Body of pancreas (tissue), 4 donors: Measurements from ENCODE around the gene PAOX. TPM values are rescaled to one million over a fixed set of nuclear protein-coding genes. Genes with fewer than 3 reads are reported as not detected.

Experiments used
- ATAC-seq: fragments of 150-250 bp; one replicate; pipeline ENCODE4 v1.9.1; 2016
- DNase-seq, 4 donors: peaks; one replicate each; pipeline ENCODE4 v3.0.0-alpha.2; 2019
- H3K27ac ChIP-seq, 4 donors: fragments of 200-600 bp; sonication (generic); 1 replicate in 3 of 4; 2 replicates in 1 of 4; pipeline versions ENCODE4 v1.5.1 to v1.6.1; 2016 to 2019; ENCODE audit warnings: mild to moderate bottlenecking in 1 of 4, mixed read lengths in 1 of 4, moderate library complexity in 1 of 4
- H3K27me3 ChIP-seq, 2 donors: fragments of 200-600 bp; sonication (generic); one replicate each; pipeline ENCODE4 v1.6.0; 2016; ENCODE audit warnings: mild to moderate bottlenecking in 1 of 2
- H3K36me3 ChIP-seq, 2 donors: fragments of 200-600 bp; sonication (generic); replicated peaks in 1 of 2; 2 replicates each; pipeline ENCODE4 v1.5.1; 2016; ENCODE audit warnings: low read depth in 2 of 2; ENCODE audit not compliant: insufficient read depth in 1 of 2
- H3K4me1 ChIP-seq: fragments of 200-600 bp; sonication (generic); one replicate; pipeline ENCODE4 v1.6.0; 2016
- H3K4me3 ChIP-seq, 2 donors: fragments of 200-600 bp; sonication (generic); 1 replicate in 1 of 2; 2 replicates in 1 of 2; pipeline ENCODE4 v1.5.1; 2016 to 2019
- H3K9me3 ChIP-seq, 3 donors: fragments of 200-600 bp; sonication (generic); 1 replicate in 2 of 3; 2 replicates in 1 of 3; pipeline ENCODE4 v1.5.1; 2016
- POLR2A ChIP-seq, 3 donors: fragments of 450-650 bp; IDR thresholded peaks; one replicate each; pipeline ENCODE4 v1.6.1; 2016; ENCODE audit warnings: antibody characterized with exemption in 3 of 3, mild to moderate bottlenecking in 2 of 3
- WGBS, 2 donors: methylation state at CpG; one replicate each; pipeline ENCODE4 v1.1.5; 2017; 5-methylcytosine and 5-hydroxymethylcytosine counted together
- intact Hi-C: fragments of 100-400 bp; cut with DNase I; formaldehyde crosslinking; loops from one replicate; pipeline ENCODE4 v1.15.1; 2023
- total RNA-seq, 2 donors: library from RNA; depleted of rRNA; stranded (reverse); fragments of >200 nt; gene quantifications; one replicate each; pipeline ENCODE4 v1.1.0, GENCODE V29; 2016
- TF ChIP-seq, protein P1 (sequence below), 7 experiments: fragments of 450-650 bp in 4 of 7; fragments of 200-600 bp in 3 of 7; sonication (generic) in 3 of 7; IDR thresholded peaks; one replicate each; pipeline ENCODE4 v1.5.1; 2016 to 2019; ENCODE audit warnings: antibody characterized with exemption in 7 of 7

PAOX gene
- 1 to 10 TPM; 8.3 to 9.6 TPM for total RNA-seq

DNA sequence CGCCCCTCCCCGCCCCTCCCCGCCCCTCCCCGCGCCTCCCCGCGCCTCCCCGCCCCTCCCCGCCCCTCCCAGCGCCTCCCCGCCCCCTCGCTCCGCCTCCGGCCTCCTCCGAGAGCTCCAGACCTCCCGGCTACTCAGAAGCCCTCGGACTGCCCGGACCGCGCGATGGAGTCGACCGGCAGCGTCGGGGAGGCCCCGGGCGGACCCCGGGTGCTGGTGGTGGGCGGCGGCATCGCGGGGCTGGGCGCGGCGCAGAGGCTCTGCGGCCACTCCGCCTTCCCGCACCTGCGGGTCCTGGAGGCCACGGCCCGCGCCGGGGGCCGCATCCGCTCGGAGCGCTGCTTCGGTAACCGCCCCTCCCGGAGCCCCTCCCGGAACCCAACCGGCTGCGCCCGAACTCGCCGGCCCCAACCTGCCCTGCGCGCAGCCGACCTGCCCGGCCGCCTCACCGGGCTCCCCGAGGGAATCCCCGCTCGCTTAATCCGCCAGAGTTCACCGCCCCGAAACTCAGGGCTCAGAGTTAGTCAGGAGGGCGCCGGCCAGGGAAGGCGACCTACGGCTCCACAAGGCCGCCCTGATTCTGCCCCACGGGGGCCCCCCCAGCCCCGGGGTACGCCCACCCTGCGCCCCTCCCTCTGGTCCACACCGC lies at the start of gene PAOX:
Gene PAOX (plus strand): TSS at position 111 of the 649 bp plus-strand sequence. CDS start 55 bp downstream, at position 166.
- intact Hi-C loops: no loop called here
- TF ChIP-seq, protein P1, sequence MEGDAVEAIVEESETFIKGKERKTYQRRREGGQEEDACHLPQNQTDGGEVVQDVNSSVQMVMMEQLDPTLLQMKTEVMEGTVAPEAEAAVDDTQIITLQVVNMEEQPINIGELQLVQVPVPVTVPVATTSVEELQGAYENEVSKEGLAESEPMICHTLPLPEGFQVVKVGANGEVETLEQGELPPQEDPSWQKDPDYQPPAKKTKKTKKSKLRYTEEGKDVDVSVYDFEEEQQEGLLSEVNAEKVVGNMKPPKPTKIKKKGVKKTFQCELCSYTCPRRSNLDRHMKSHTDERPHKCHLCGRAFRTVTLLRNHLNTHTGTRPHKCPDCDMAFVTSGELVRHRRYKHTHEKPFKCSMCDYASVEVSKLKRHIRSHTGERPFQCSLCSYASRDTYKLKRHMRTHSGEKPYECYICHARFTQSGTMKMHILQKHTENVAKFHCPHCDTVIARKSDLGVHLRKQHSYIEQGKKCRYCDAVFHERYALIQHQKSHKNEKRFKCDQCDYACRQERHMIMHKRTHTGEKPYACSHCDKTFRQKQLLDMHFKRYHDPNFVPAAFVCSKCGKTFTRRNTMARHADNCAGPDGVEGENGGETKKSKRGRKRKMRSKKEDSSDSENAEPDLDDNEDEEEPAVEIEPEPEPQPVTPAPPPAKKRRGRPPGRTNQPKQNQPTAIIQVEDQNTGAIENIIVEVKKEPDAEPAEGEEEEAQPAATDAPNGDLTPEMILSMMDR (IDR thresholded peaks at IDR 0.05): no peak
- TF ChIP-seq POLR2A (IDR thresholded peaks at IDR 0.05): peak in 1 of 3 donors; percentile 34
- H3K4me1 ChIP-seq: peaks cover 21% of the 10 kb centered on the region
- no peaks in the 10 kb centered on the region for H3K27me3 ChIP-seq
- ATAC-seq: peak; percentile 67
- H3K9me3 ChIP-seq: no peaks in the 10 kb centered on the region
- H3K27ac ChIP-seq: peak within 1 kb of the TSS; percentile 71 to 82 (median 76)
- WGBS, 2 donors: 0 to 2% methylated on average over 1 to 40 of the region's 78 CpGs
- H3K4me3 ChIP-seq: peak within 1 kb of the TSS; percentile 60 to 70
- DNase-seq: peak; percentile 72 to 81 (median 72)
- H3K36me3 ChIP-seq: no peaks in the 10 kb centered on the region

DNA sequence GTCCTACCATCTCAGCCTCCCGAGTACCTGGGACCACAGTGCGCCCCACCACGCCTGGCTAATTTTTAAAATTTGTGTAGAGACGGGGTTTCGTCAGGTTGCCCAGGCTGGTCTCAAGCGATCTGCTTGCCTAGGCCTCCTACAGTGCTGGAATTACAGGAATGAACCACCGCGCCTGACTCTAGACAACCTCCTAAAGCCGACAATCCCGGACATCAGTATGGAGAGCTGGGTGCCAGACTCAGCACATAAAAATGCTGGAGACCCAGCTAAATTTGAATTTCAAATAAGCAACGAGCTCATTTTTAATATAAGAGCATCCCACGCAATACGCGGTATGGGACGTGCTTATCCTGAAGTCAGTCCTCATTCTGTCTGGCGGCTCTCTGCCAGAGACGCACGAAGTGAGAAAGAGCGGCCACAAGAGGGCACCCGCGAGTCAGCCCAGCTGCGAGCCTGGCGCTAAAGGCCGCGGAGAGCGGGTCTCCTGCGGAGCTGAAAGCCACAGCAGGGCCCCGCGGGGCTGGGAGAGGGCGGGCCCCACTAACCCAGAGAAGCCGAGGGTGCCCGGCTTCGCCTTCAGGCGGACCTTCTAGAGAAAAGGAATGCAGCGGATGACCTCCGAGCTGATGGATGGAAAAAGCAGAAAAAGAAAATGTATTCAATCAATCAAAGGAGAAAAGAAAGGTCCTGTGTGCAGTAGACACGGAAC lies 49.4 kb upstream of the PAOX start:
- ATAC-seq (peak; percentile 90), DNase-seq (peak; percentile 86 to 92 (median 88))
- Histone ChIP-seq H3K9me3 (no peaks in the 10 kb centered on the region), H3K36me3 (no peaks in the 10 kb centered on the region), H3K4me3 (no peak overlapping the region), H3K4me1 (peaks cover 29% of the 10 kb centered on the region), H3K27me3 (peaks cover 0 to 34% of the 10 kb centered on the region in 2 donors), H3K27ac (no peak overlapping the region)
- intact Hi-C loops: no loop called here
- TF ChIP-seq, protein P1 (IDR thresholded peaks at IDR 0.05): peak; percentile 78 to 93 (median 91)
- TF ChIP-seq POLR2A (IDR thresholded peaks at IDR 0.05): no peak
- 8 to 9% methylated on average over 26 to 37 of the region's 37 CpGs for WGBS, 2 donors

GRCh38 chr10:133332936-133333699 lies 45.9 kb upstream of the PAOX start:
- peaks cover 0 to 36% of the 10 kb centered on the region in 2 donors for H3K27me3 ChIP-seq
- 64 to 72% methylated on average over 26 to 30 of the region's 30 CpGs for WGBS, 2 donors
- DNase-seq: no peak
- H3K36me3 ChIP-seq: no peaks in the 10 kb centered on the region
- no peak overlapping the region for H3K27ac ChIP-seq
- no peaks in the 10 kb centered on the region for H3K9me3 ChIP-seq
- peaks cover 32% of the 10 kb centered on the region for H3K4me1 ChIP-seq
- TF ChIP-seq, protein P1 (IDR thresholded peaks at IDR 0.05): no peak
- TF ChIP-seq POLR2A (IDR thresholded peaks at IDR 0.05): no peak
- ATAC-seq: no peak
- no peak overlapping the region for H3K4me3 ChIP-seq
- intact Hi-C loops: no loop called here

DNA sequence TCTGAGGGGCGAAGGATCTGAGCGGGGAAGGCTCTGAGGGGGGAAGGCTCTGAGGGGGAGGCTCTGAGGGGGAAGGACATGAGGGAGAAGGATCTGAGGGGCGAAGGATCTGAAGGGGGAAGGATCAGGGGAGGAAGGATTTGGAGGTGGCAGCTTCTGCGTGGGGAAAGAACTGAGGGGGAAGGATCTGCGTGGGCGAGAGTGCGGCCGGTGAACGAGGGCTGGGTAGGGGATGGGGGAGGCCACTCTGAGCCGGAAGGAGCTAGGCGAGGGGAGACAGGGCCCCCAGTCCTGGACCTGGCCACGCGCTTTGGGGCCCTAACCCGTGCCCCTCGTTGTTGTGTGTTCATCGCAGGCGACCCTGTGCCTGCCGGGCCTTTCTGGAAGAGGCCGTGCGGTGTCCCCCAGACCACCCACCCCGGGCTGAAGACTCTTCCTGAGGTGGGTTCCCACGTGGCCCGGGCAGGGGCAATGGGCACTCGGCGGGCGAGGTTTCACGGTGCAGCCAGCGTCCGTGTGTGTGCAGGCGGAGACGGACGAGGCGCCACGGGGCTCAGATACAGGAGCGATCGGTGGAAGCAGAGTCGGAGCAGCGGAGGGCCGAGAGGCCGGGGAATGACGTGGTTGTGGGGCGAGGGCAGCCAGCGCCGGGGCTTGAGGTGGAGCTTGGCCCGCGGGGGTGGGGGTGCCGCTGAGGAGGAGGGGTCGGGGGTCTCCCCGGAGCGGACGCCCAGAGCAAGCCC lies 44.4 kb upstream of the PAOX start:
- intact Hi-C loops: no loop called here
- 16 to 42% methylated on average over 14 to 47 of the region's 51 CpGs for WGBS, 2 donors
- ATAC-seq: peak; percentile 37

More for the DNA sequence above, 44.4 kb upstream of the PAOX start:
- no peak overlapping the region for H3K4me3 ChIP-seq
- H3K27ac ChIP-seq: no peak overlapping the region
- no peak for TF ChIP-seq POLR2A (IDR thresholded peaks at IDR 0.05)
- TF ChIP-seq, protein P1 (IDR thresholded peaks at IDR 0.05): no peak
- H3K9me3 ChIP-seq: no peaks in the 10 kb centered on the region
- peaks cover 0 to 28% of the 10 kb centered on the region in 2 donors for H3K27me3 ChIP-seq
- peaks cover 27% of the 10 kb centered on the region for H3K4me1 ChIP-seq
- no peaks in the 10 kb centered on the region for H3K36me3 ChIP-seq
- no peak for DNase-seq
